Measurements from ENCODE around the gene FOXP1. TPM values are rescaled to one million over a fixed set of nuclear protein-coding genes. Genes with fewer than 3 reads are reported as not detected.

FOXP1 gene
- total and polyA plus RNA-seq, 2 of the 13 experiments (the other 11 are each of a cell fraction or from before 2014, with no cell fraction given) = 40.4 to 59.0 TPM

GRCh38 chr3:71525391-71525790 is 58.1 kb downstream of the FOXP1 start (continued):
- TF ChIP-seq PLRG1 (conservative IDR thresholded peaks at IDR 0.05) (no peak), SRSF1 (optimal IDR thresholded peaks at IDR 0.05; ENCODE audit: low read depth, low read length) (no peak)

GRCh38 chr3:71524672-71525071 is 58.9 kb downstream of the FOXP1 start:
- FAIRE-seq (no peak), DNase-seq (ENCODE audit: low spot score) (no peak), ATAC-seq (no peak)
- no TSS peak for BruUV-seq (replicated peaks)
- no peak for TF ChIP-seq ZNF33B (CRISPR knock-in tag; IDR thresholded peaks at IDR 0.05)
- CTCF ChIA-PET (ENCODE audit: low intra/inter-chr PET ratio, low total read pairs) = no interaction called here
- Histone ChIP-seq H3K27ac (ENCODE audit: extremely low read length, insufficient read depth, low read length) (no peak overlapping the region), H3K9me3 (ENCODE audit: low read length) (no peaks in the 10 kb centered on the region), H3K79me2 (ENCODE audit: insufficient read depth, low read length) (peaks cover 20% of the 10 kb centered on the region), H3K4me2 (ENCODE audit: low read depth, low read length) (no peak overlapping the region), H3K36me3 (replicated peaks in 1 of 2; ENCODE audit: control insufficient read depth in 1 of 2, insufficient read depth in 2 of 2, low read length in 2 of 2) (peaks cover 2 to 9% of the 10 kb centered on the region in 2 experiments; a peak in 3 of 5 replicates), H3K27me3 (ENCODE audit: control insufficient read depth in 1 of 2, insufficient read depth in 2 of 2, low read length in 2 of 2) (no peaks in the 10 kb centered on the region), H3K4me1 (ENCODE audit: insufficient read depth, low read length) (no peaks in the 10 kb centered on the region), H3K4me3 (replicated peaks in 1 of 3; ENCODE audit: insufficient read depth in 1 of 3, low read depth in 2 of 3, low read length in 3 of 3) (no peak overlapping the region), H4K20me1 (ENCODE audit: insufficient read depth, low read length) (no peaks in the 10 kb centered on the region; the same call in none of the 2 replicates), H3K9ac (ENCODE audit: insufficient read depth, low read depth, low read length) (no peak overlapping the region), H2AFZ (ENCODE audit: low read length) (no peak overlapping the region)
- 92% methylated on average over 7 of the region's 7 CpGs for WGBS (ENCODE audit: low lambda C conversion rate)
- in situ Hi-C loops (cut with HindIII; ENCODE audit: extremely low pct_ligation_motif_present, low pct_unique_long_range_greater_than_20kb) = no loop called here
- intact Hi-C loops (cut with micrococcal nuclease; ENCODE audit: unreplicated experiment) = no loop called here
- POLR2A ChIA-PET = no interaction called here

- no peak overlapping the region for H3K9ac ChIP-seq (ENCODE audit: insufficient read depth, low read depth, low read length)
- intact Hi-C loops (cut with micrococcal nuclease; ENCODE audit: unreplicated experiment) = no loop called here
- H3K4me3 ChIP-seq (replicated peaks in 1 of 3; ENCODE audit: insufficient read depth in 1 of 3, low read depth in 2 of 3, low read length in 3 of 3) = no peak overlapping the region
- no peaks in the 10 kb centered on the region for H3K27me3 ChIP-seq (ENCODE audit: control insufficient read depth in 1 of 2, insufficient read depth in 2 of 2, low read length in 2 of 2)
- H3K4me2 ChIP-seq (ENCODE audit: low read depth, low read length) = no peak overlapping the region
- no peak overlapping the region for H3K27ac ChIP-seq (ENCODE audit: extremely low read length, insufficient read depth, low read length)
- ATAC-seq (no peak), DNase-seq (ENCODE audit: low spot score) (no peak), FAIRE-seq (no peak)
- no TSS peak for BruUV-seq (replicated peaks)
- ChIA-PET POLR2A (no interaction called here), CTCF (ENCODE audit: low intra/inter-chr PET ratio, low total read pairs) (no interaction called here)
- H3K9me3 ChIP-seq (ENCODE audit: low read length) = no peaks in the 10 kb centered on the region
- H3K4me1 ChIP-seq (ENCODE audit: insufficient read depth, low read length) = peaks cover 4% of the 10 kb centered on the region
- in situ Hi-C loops (cut with HindIII; ENCODE audit: extremely low pct_ligation_motif_present, low pct_unique_long_range_greater_than_20kb) = no loop called here
- H3K79me2 ChIP-seq (ENCODE audit: insufficient read depth, low read length) = peaks cover 21% of the 10 kb centered on the region
- WGBS (ENCODE audit: low lambda C conversion rate) = 94% methylated on average over 4 of the region's 4 CpGs
- H2AFZ ChIP-seq (ENCODE audit: low read length) = no peak overlapping the region
- no peaks in the 10 kb centered on the region; the same call in 1 of the 2 replicates for H4K20me1 ChIP-seq (ENCODE audit: insufficient read depth, low read length)
- H3K36me3 ChIP-seq (replicated peaks in 1 of 2; ENCODE audit: control insufficient read depth in 1 of 2, insufficient read depth in 2 of 2, low read length in 2 of 2) = peaks cover 2 to 5% of the 10 kb centered on the region in 2 experiments; a peak in 3 of 5 replicates
- TF ChIP-seq ZNF704 (CRISPR knock-in tag; IDR thresholded peaks at IDR 0.05; ENCODE audit: borderline replicate concordance) (no peak), ZNF687 (CRISPR knock-in tag; IDR thresholded peaks at IDR 0.05) (no peak), NRL (CRISPR knock-in tag; IDR thresholded peaks at IDR 0.05; ENCODE audit: borderline replicate concordance) (no peak), ATF5 (CRISPR knock-in tag; IDR thresholded peaks at IDR 0.05; ENCODE audit: low read depth) (no peak), MAFF (IDR thresholded peaks at IDR 0.05; ENCODE audit: low read depth, low read length) (no peak), MED8 (CRISPR knock-in tag; IDR thresholded peaks at IDR 0.05; ENCODE audit: insufficient replicate concordance) (no peak)
Measured at GRCh38 chr3:71523628-71524027, 59.9 kb downstream of the FOXP1 start.
